DOHH2 (cell line): ENCODE results near the gene TMEM229B.

ENCODE experiments used
- H3F3A ChIP-seq: fragments of 200-600 bp; sonication (generic), shearing (Covaris generic); 2 replicates; pipeline ENCODE4 v1.6.0; 2016; ENCODE audit warnings: antibody characterized with exemption, mild to moderate bottlenecking; ENCODE audit not compliant: control insufficient read depth, insufficient read depth
- H3K27ac ChIP-seq: fragments of 200-600 bp; sonication (generic); 2 replicates; pipeline ENCODE4 v1.5.1; 2014; ENCODE audit warnings: low read depth, mild to moderate bottlenecking, low read length, moderate library complexity
- H3K27me3 ChIP-seq: fragments of 200-600 bp; sonication (generic); 2 replicates; pipeline ENCODE4 v1.6.1; 2014; ENCODE audit warnings: mild to moderate bottlenecking, low read length, mixed read lengths; ENCODE audit not compliant: control insufficient read depth
- H3K36me3 ChIP-seq: fragments of 200-600 bp; sonication (generic); 2 replicates; pipeline ENCODE4 v1.6.1; 2014; ENCODE audit warnings: mild to moderate bottlenecking, low read length, moderate library complexity, mixed read lengths; ENCODE audit not compliant: control insufficient read depth
- H3K4me1 ChIP-seq: fragments of 200-600 bp; sonication (generic); 2 replicates; pipeline ENCODE4 v1.6.1; 2014; ENCODE audit warnings: mild to moderate bottlenecking, low read length, mixed read lengths; ENCODE audit not compliant: control insufficient read depth
- H3K4me2 ChIP-seq: fragments of 200-600 bp; sonication (generic); 2 replicates; pipeline ENCODE4 v1.6.0; 2014; ENCODE audit warnings: mild to moderate bottlenecking, low read length, moderate library complexity
- H3K4me3 ChIP-seq: fragments of 200-600 bp; sonication (generic); 2 replicates; pipeline ENCODE4 v1.5.1; 2014; ENCODE audit warnings: mild to moderate bottlenecking, low read length, mixed read lengths
- H3K79me2 ChIP-seq: fragments of 200-600 bp; sonication (generic); 2 replicates; pipeline ENCODE4 v1.6.1; 2014; ENCODE audit warnings: mild to moderate bottlenecking, low read length, mixed read lengths; ENCODE audit not compliant: control insufficient read depth
- H3K9me2 ChIP-seq: fragments of 200-600 bp; sonication (generic); replicated peaks from 2 replicates; pipeline ENCODE4 v1.6.1; 2014; ENCODE audit warnings: mild to moderate bottlenecking, low read length, mixed read lengths; ENCODE audit not compliant: control insufficient read depth
- H3K9me3 ChIP-seq: fragments of 200-600 bp; sonication (generic); 2 replicates; pipeline ENCODE4 v1.6.1; 2014; ENCODE audit warnings: antibody characterized with exemption, low read length, mixed read lengths; ENCODE audit not compliant: control insufficient read depth, insufficient read depth
- H4K20me1 ChIP-seq: fragments of 200-600 bp; sonication (generic); 2 replicates; pipeline ENCODE4 v1.6.0; 2014; ENCODE audit warnings: low read depth, mild to moderate bottlenecking, antibody characterized with exemption, low read length, moderate library complexity; ENCODE audit not compliant: control insufficient read depth, insufficient read depth
- CTCF ChIP-seq: fragments of 200-600 bp; sonication (generic); IDR thresholded peaks from one replicate; pipeline ENCODE4 v1.5.1; 2014; ENCODE audit warnings: antibody characterized with exemption, mild to moderate bottlenecking, low read depth, low read length; ENCODE audit not compliant: poor library complexity, severe bottlenecking
- EZH2phosphoT487 ChIP-seq: fragments of 200-600 bp; sonication (generic); IDR thresholded peaks from 2 replicates; pipeline ENCODE4 v1.6.1; 2017; ENCODE audit warnings: borderline replicate concordance, mild to moderate bottlenecking, antibody characterized with exemption, low read length, moderate library complexity, mixed read lengths

Gene TMEM229B

GRCh38 chr14:67478800-67479084 is 9.8 kb downstream of the TMEM229B start:
- H3K9me2 ChIP-seq = no peaks in the 10 kb centered on the region
- H3K79me2 ChIP-seq = no peaks in the 10 kb centered on the region
- no peaks in the 10 kb centered on the region for H4K20me1 ChIP-seq
- H3K4me3 ChIP-seq = no peak overlapping the region
- TF ChIP-seq EZH2phosphoT487 = no peak
- no peak for TF ChIP-seq CTCF
- H3K27me3 ChIP-seq = no peaks in the 10 kb centered on the region
- H3K4me2 ChIP-seq = no peak overlapping the region
- no peaks in the 10 kb centered on the region for H3K4me1 ChIP-seq
- H3K27ac ChIP-seq = no peak overlapping the region
- no peaks in the 10 kb centered on the region for H3K9me3 ChIP-seq
- H3K36me3 ChIP-seq = no peaks in the 10 kb centered on the region
- no peaks in the 10 kb centered on the region for H3F3A ChIP-seq

GRCh38 chr14:67477926-67478799 is 10.4 kb downstream of the TMEM229B start:
- Histone ChIP-seq H3F3A (no peaks in the 10 kb centered on the region), H4K20me1 (no peaks in the 10 kb centered on the region), H3K9me2 (no peaks in the 10 kb centered on the region), H3K79me2 (no peaks in the 10 kb centered on the region), H3K9me3 (no peaks in the 10 kb centered on the region), H3K4me3 (no peak overlapping the region), H3K27ac (no peak overlapping the region), H3K4me1 (no peaks in the 10 kb centered on the region), H3K27me3 (no peaks in the 10 kb centered on the region), H3K4me2 (no peak overlapping the region), H3K36me3 (no peaks in the 10 kb centered on the region)
- TF ChIP-seq EZH2phosphoT487 = no peak
- TF ChIP-seq CTCF = no peak

GRCh38 chr14:67474366-67474765 is 14.2 kb downstream of the TMEM229B start:
- H3K9me3 ChIP-seq = no peaks in the 10 kb centered on the region
- no peaks in the 10 kb centered on the region for H4K20me1 ChIP-seq
- no peaks in the 10 kb centered on the region for H3K36me3 ChIP-seq
- no peaks in the 10 kb centered on the region for H3K9me2 ChIP-seq
- no peak for TF ChIP-seq CTCF
- TF ChIP-seq EZH2phosphoT487 = no peak
- H3K79me2 ChIP-seq = no peaks in the 10 kb centered on the region
- H3K27ac ChIP-seq = no peak overlapping the region
- H3K4me3 ChIP-seq = no peak overlapping the region
- H3K4me2 ChIP-seq = no peak overlapping the region
- H3F3A ChIP-seq = no peaks in the 10 kb centered on the region
- no peaks in the 10 kb centered on the region for H3K4me1 ChIP-seq
- no peaks in the 10 kb centered on the region for H3K27me3 ChIP-seq
